ENCODE data around the gene PLPP4.

DNA sequence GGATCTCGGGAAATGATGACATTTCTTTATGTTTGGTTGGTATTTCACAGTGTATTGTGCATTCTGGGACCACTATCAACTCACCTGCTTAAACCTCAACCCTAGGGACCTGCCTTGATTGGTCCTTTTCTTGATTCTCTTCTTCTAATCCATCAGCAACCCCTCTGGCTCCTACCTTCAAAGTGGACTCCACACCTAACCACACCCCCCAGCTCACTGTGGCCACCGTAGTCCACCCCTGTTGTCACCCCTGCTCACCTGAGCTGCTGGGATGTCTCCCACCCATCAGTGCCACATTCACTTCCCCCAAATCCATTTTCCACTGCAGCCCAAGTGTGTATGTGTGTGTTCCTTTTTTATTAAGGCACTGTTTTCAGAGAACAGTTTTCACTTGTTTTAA is 145.0 kb downstream of the PLPP4 start:
- TF ChIP-seq, protein P1, sequence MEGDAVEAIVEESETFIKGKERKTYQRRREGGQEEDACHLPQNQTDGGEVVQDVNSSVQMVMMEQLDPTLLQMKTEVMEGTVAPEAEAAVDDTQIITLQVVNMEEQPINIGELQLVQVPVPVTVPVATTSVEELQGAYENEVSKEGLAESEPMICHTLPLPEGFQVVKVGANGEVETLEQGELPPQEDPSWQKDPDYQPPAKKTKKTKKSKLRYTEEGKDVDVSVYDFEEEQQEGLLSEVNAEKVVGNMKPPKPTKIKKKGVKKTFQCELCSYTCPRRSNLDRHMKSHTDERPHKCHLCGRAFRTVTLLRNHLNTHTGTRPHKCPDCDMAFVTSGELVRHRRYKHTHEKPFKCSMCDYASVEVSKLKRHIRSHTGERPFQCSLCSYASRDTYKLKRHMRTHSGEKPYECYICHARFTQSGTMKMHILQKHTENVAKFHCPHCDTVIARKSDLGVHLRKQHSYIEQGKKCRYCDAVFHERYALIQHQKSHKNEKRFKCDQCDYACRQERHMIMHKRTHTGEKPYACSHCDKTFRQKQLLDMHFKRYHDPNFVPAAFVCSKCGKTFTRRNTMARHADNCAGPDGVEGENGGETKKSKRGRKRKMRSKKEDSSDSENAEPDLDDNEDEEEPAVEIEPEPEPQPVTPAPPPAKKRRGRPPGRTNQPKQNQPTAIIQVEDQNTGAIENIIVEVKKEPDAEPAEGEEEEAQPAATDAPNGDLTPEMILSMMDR (IDR thresholded peaks at IDR 0.05), result no peak
- no peak for TF ChIP-seq POLR2A (IDR thresholded peaks at IDR 0.05)
